Stomach (tissue), 4 donors: ENCODE data around the gene ME3.

Experiments
- CTCF ChIP-seq, 7 experiments: fragments of 450-650 bp in 4 of 7; fragments of 200-600 bp in 3 of 7; sonication (generic) in 3 of 7; IDR thresholded peaks; one replicate each; pipeline ENCODE4 v1.5.1; 2016 to 2019; ENCODE audit warnings: antibody characterized with exemption in 7 of 7, control low read depth in 2 of 7, mild to moderate bottlenecking in 1 of 7
- EP300 ChIP-seq: sonication (generic); formaldehyde crosslinking; IDR thresholded peaks from one replicate; pipeline ENCODE4 v1.6.1; 2017; ENCODE audit warnings: antibody characterized with exemption
- POLR2AphosphoS5 ChIP-seq, 3 donors: sonication (generic); formaldehyde crosslinking; IDR thresholded peaks; one replicate each; pipeline ENCODE4 v1.6.1; 2016; ENCODE audit warnings: antibody characterized with exemption in 3 of 3

GRCh38 chr11:86637988-86638387, 34.4 kb downstream of the ME3 start:
- TF ChIP-seq CTCF (IDR thresholded peaks at IDR 0.05) (no peak), POLR2AphosphoS5 (IDR thresholded peaks at IDR 0.05) (no peak), EP300 (no peak)
